Measurements from ENCODE around the gene SDK2. TPM values are rescaled to one million over a fixed set of nuclear protein-coding genes. Genes with fewer than 3 reads are reported as not detected.

SDK2 gene
- total and polyA plus RNA-seq, 9 of the 15 experiments (the other 6 are each of a cell fraction or from before 2014, with no cell fraction given) = 0.04 TPM; not detected in 8

- no TSS peak for BruUV-seq (replicated peaks)
Observed at GRCh38 chr17:73471924-73472323, 172.3 kb downstream of the SDK2 start.

GRCh38 chr17:73470316-73470826 is 173.9 kb downstream of the SDK2 start:
- no peak overlapping the region for H3K4me2 ChIP-seq (ENCODE audit: insufficient read depth, low read length)
- H3K36me3 ChIP-seq (ENCODE audit: control insufficient read depth, insufficient read depth, low read length) = no peaks in the 10 kb centered on the region
- no peaks in the 10 kb centered on the region for H3K79me2 ChIP-seq (ENCODE audit: control insufficient read depth, insufficient read depth, low read length)
- peaks cover under 1 to 13% of the 10 kb centered on the region in 2 experiments; a peak in 4 of 5 replicates for H3K27me3 ChIP-seq (ENCODE audit: control insufficient read depth in 2 of 2, insufficient read depth in 2 of 2, low read length in 2 of 2)
- in situ Hi-C loops (cut with MboI) (no loop called here), intact Hi-C loops (cut with micrococcal nuclease) (no loop called here)
- H3K27ac ChIP-seq (ENCODE audit: extremely low read depth, low read depth, low read length) = no peak overlapping the region
- POLR2A ChIA-PET = interaction anchor here (0.6 to 1.4 kb wide), 4 partner anchors 16 to 696 kb away, joined by 3 to 9 read pairs (median 3); no protein-coding TSS in a partner anchor
- no peaks in the 10 kb centered on the region for H4K20me1 ChIP-seq (replicated peaks; ENCODE audit: control insufficient read depth, insufficient read depth, low read length)
- 8% methylated on average over 7 of the region's 7 CpGs for WGBS (ENCODE audit: insufficient coverage, low coverage, missing lambda C conversion rate)
- no peak for ATAC-seq
- BruUV-seq (replicated peaks) = no TSS peak
- CTCF ChIA-PET (ENCODE audit: low intra/inter-chr PET ratio) = no interaction called here
- no peak overlapping the region for H3K9ac ChIP-seq (ENCODE audit: insufficient read depth in 1 of 2, low read depth in 2 of 2, low read length in 2 of 2)
- H3K9me3 ChIP-seq (replicated peaks; ENCODE audit: control insufficient read depth, insufficient read depth, low read depth, low read length) = no peaks in the 10 kb centered on the region; the same call in 1 of the 2 replicates
- DNase-seq (ENCODE audit: extremely low read depth in 1 of 4, low spot score in 3 of 4) = no peak
- H3K9me1 ChIP-seq (ENCODE audit: control insufficient read depth, insufficient read depth, low read length) = no peaks in the 10 kb centered on the region
- no peak overlapping the region for H2AFZ ChIP-seq (ENCODE audit: low read depth, low read length)
- no peak for FAIRE-seq
- no peak overlapping the region for H3K4me3 ChIP-seq
- peaks cover 7 to 10% of the 10 kb centered on the region in 2 experiments; a peak in 4 of 5 replicates for H3K4me1 ChIP-seq (replicated peaks in 1 of 2; ENCODE audit: control insufficient read depth in 2 of 2, insufficient read depth in 2 of 2, low read length in 2 of 2)
- no peak for TF ChIP-seq PBX2 (CRISPR knock-in tag; IDR thresholded peaks at IDR 0.05; ENCODE audit: low read depth)
- TF ChIP-seq PBX2 (tag; conservative IDR thresholded peaks at IDR 0.05; ENCODE audit: low read depth) = peak; percentile 76

More at GRCh38 chr17:73471924-73472323, 172.3 kb downstream of the SDK2 start:
- H3K4me2 ChIP-seq (ENCODE audit: insufficient read depth, low read length) = no peak overlapping the region
- DNase-seq (ENCODE audit: extremely low read depth in 1 of 4, low spot score in 3 of 4) (no peak), ATAC-seq (no peak), FAIRE-seq (no peak)
- H2AFZ ChIP-seq (ENCODE audit: low read depth, low read length) = no peak overlapping the region
- ChIA-PET CTCF (ENCODE audit: low intra/inter-chr PET ratio) (no interaction called here), POLR2A (interaction anchor here (0.6 kb wide), 1 partner anchor 23 kb away, joined by 3 read pairs; no protein-coding TSS in a partner anchor)
- no peaks in the 10 kb centered on the region for H3K9me1 ChIP-seq (ENCODE audit: control insufficient read depth, insufficient read depth, low read length)
- in situ Hi-C loops (cut with MboI) (no loop called here), intact Hi-C loops (cut with micrococcal nuclease) (no loop called here)
- no peaks in the 10 kb centered on the region for H4K20me1 ChIP-seq (replicated peaks; ENCODE audit: control insufficient read depth, insufficient read depth, low read length)
- no peaks in the 10 kb centered on the region for H3K79me2 ChIP-seq (ENCODE audit: control insufficient read depth, insufficient read depth, low read length)
- H3K27ac ChIP-seq (ENCODE audit: extremely low read depth, low read depth, low read length) = no peak overlapping the region
- H3K9ac ChIP-seq (ENCODE audit: insufficient read depth in 1 of 2, low read depth in 2 of 2, low read length in 2 of 2) = no peak overlapping the region
- no peaks in the 10 kb centered on the region; the same call in 1 of the 2 replicates for H3K9me3 ChIP-seq (replicated peaks; ENCODE audit: control insufficient read depth, insufficient read depth, low read depth, low read length)
- TF ChIP-seq DIDO1 (tag; IDR thresholded peaks at IDR 0.05; ENCODE audit: low read depth) (no peak), NR2C1 (IDR thresholded peaks at IDR 0.05) (no peak), NR2C1 (tag; IDR thresholded peaks at IDR 0.05) (0 out of 2 replicates have a peak, but pooled peaks have one; percentile 42), SMAD4 (CRISPR knock-in tag; conservative IDR thresholded peaks at IDR 0.05) (no peak), NR2C2 (CRISPR knock-in tag; IDR thresholded peaks at IDR 0.05) (no peak), NR2C2 (tag; IDR thresholded peaks at IDR 0.05) (0 out of 2 replicates have a peak, but pooled peaks have one; percentile 37)
- H3K4me3 ChIP-seq = no peak overlapping the region
- peaks cover 7 to 10% of the 10 kb centered on the region in 2 experiments; a peak in 4 of 5 replicates for H3K4me1 ChIP-seq (replicated peaks in 1 of 2; ENCODE audit: control insufficient read depth in 2 of 2, insufficient read depth in 2 of 2, low read length in 2 of 2)
- H3K36me3 ChIP-seq (ENCODE audit: control insufficient read depth, insufficient read depth, low read length) = no peaks in the 10 kb centered on the region
- H3K27me3 ChIP-seq (ENCODE audit: control insufficient read depth in 2 of 2, insufficient read depth in 2 of 2, low read length in 2 of 2) = peaks cover 6 to 9% of the 10 kb centered on the region in 2 experiments; a peak in 4 of 5 replicates
- 17% methylated on average over 12 of the region's 12 CpGs for WGBS (ENCODE audit: insufficient coverage, low coverage, missing lambda C conversion rate)

Measured in K562 (cell line).